Measurements from ENCODE around the gene ZBTB25. TPM values are rescaled to one million over a fixed set of nuclear protein-coding genes. Genes with fewer than 3 reads are reported as not detected.

The ZBTB25 gene
- polyA plus RNA-seq, 1 donor (not counting 4 experiments of a cell fraction or from before 2014, with no cell fraction given) = 6.8 TPM

- DNase-seq (ENCODE audit: low read depth, low spot score) = no peak
Observed at GRCh38 chr14:64502456-64502855, 1.2 kb downstream of the ZBTB25 start.

GRCh38 chr14:64501411-64502171 lies 2.0 kb downstream of the ZBTB25 start:
- H3K4me2 ChIP-seq (ENCODE audit: control insufficient read depth, extremely low read depth, insufficient read depth, low read depth, low read length) = peak overlapping the region; percentile 83
- FAIRE-seq = peak; percentile 17
- H3K4me1 ChIP-seq (ENCODE audit: control insufficient read depth, extremely low read depth, insufficient read depth, low read length) = peaks cover 24% of the 10 kb centered on the region
- no peaks in the 10 kb centered on the region for H4K20me1 ChIP-seq (ENCODE audit: control insufficient read depth, extremely low read depth, insufficient read depth, low read length)
- no peak for DNase-seq (ENCODE audit: low read depth, low spot score)
- peaks cover 2 to 4% of the 10 kb centered on the region in 2 experiments for H3K36me3 ChIP-seq (ENCODE audit: control insufficient read depth in 2 of 2, extremely low read depth in 1 of 2, insufficient read depth in 2 of 2, low read length in 2 of 2)
- H3K27me3 ChIP-seq (ENCODE audit: control insufficient read depth, extremely low read depth, insufficient read depth, low read length) = no peaks in the 10 kb centered on the region
- H3K4me3 ChIP-seq (ENCODE audit: control insufficient read depth in 2 of 3, extremely low read depth in 1 of 3, insufficient read depth in 2 of 3, low read depth in 1 of 3, low read length in 3 of 3) = peak overlapping the region; percentile 66 to 88 (median 79)
- H3K27ac ChIP-seq (ENCODE audit: control insufficient read depth, insufficient read depth, low read length) = peak overlapping the region; percentile 97
- H2AFZ ChIP-seq (ENCODE audit: control insufficient read depth, low read length) = peak overlapping the region; percentile 69
- dilution Hi-C loops (cut with MboI; ENCODE audit: extremely low pct_ligation_motif_present, low sequenced_read_pairs) = no loop called here
- no peak for TF ChIP-seq EZH2 (IDR thresholded peaks at IDR 0.05; ENCODE audit: low read length)
- TF ChIP-seq, protein P1, sequence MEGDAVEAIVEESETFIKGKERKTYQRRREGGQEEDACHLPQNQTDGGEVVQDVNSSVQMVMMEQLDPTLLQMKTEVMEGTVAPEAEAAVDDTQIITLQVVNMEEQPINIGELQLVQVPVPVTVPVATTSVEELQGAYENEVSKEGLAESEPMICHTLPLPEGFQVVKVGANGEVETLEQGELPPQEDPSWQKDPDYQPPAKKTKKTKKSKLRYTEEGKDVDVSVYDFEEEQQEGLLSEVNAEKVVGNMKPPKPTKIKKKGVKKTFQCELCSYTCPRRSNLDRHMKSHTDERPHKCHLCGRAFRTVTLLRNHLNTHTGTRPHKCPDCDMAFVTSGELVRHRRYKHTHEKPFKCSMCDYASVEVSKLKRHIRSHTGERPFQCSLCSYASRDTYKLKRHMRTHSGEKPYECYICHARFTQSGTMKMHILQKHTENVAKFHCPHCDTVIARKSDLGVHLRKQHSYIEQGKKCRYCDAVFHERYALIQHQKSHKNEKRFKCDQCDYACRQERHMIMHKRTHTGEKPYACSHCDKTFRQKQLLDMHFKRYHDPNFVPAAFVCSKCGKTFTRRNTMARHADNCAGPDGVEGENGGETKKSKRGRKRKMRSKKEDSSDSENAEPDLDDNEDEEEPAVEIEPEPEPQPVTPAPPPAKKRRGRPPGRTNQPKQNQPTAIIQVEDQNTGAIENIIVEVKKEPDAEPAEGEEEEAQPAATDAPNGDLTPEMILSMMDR (optimal IDR thresholded peaks at IDR 0.05 in 1 of 3, IDR thresholded peaks at IDR 0.05 in 1 of 3, conservative IDR thresholded peaks at IDR 0.05 in 1 of 3; ENCODE audit: extremely low read depth in 1 of 3, insufficient read depth in 2 of 3, low read length in 3 of 3) = no peak
- H3K9ac ChIP-seq (ENCODE audit: control insufficient read depth, extremely low read depth, insufficient read depth, low read length) = peak overlapping the region; percentile 97
- H3K9me1 ChIP-seq (ENCODE audit: control insufficient read depth, extremely low read depth, insufficient read depth, low read length) = no peaks in the 10 kb centered on the region
- peaks cover 32% of the 10 kb centered on the region for H3K79me2 ChIP-seq (ENCODE audit: control insufficient read depth, insufficient read depth, low read length)
- no peaks in the 10 kb centered on the region for H3K9me3 ChIP-seq (ENCODE audit: control insufficient read depth, low read depth, low read length)

More at GRCh38 chr14:64502456-64502855, 1.2 kb downstream of the ZBTB25 start:
- dilution Hi-C loops (cut with MboI; ENCODE audit: extremely low pct_ligation_motif_present, low sequenced_read_pairs) = no loop called here
- no peak for FAIRE-seq
- H3K27ac ChIP-seq (ENCODE audit: control insufficient read depth, insufficient read depth, low read length) = peak overlapping the region; percentile 97
- H2AFZ ChIP-seq (ENCODE audit: control insufficient read depth, low read length) = no peak overlapping the region
- no peak for TF ChIP-seq EZH2 (IDR thresholded peaks at IDR 0.05; ENCODE audit: low read length)
- TF ChIP-seq, protein P1 (optimal IDR thresholded peaks at IDR 0.05 in 1 of 3, IDR thresholded peaks at IDR 0.05 in 1 of 3, conservative IDR thresholded peaks at IDR 0.05 in 1 of 3; ENCODE audit: extremely low read depth in 1 of 3, insufficient read depth in 2 of 3, low read length in 3 of 3) = no peak
- peaks cover 41% of the 10 kb centered on the region for H3K79me2 ChIP-seq (ENCODE audit: control insufficient read depth, insufficient read depth, low read length)
- peaks cover 2 to 4% of the 10 kb centered on the region in 2 experiments for H3K36me3 ChIP-seq (ENCODE audit: control insufficient read depth in 2 of 2, extremely low read depth in 1 of 2, insufficient read depth in 2 of 2, low read length in 2 of 2)
- H3K4me2 ChIP-seq (ENCODE audit: control insufficient read depth, extremely low read depth, insufficient read depth, low read depth, low read length) = peak overlapping the region; percentile 83
- H3K9me3 ChIP-seq (ENCODE audit: control insufficient read depth, low read depth, low read length) = no peaks in the 10 kb centered on the region
- peak overlapping the region; percentile 97 for H3K9ac ChIP-seq (ENCODE audit: control insufficient read depth, extremely low read depth, insufficient read depth, low read length)
- no peaks in the 10 kb centered on the region for H4K20me1 ChIP-seq (ENCODE audit: control insufficient read depth, extremely low read depth, insufficient read depth, low read length)
- H3K27me3 ChIP-seq (ENCODE audit: control insufficient read depth, extremely low read depth, insufficient read depth, low read length) = no peaks in the 10 kb centered on the region
- peaks cover 33% of the 10 kb centered on the region for H3K4me1 ChIP-seq (ENCODE audit: control insufficient read depth, extremely low read depth, insufficient read depth, low read length)
- no peaks in the 10 kb centered on the region for H3K9me1 ChIP-seq (ENCODE audit: control insufficient read depth, extremely low read depth, insufficient read depth, low read length)
- H3K4me3 ChIP-seq (ENCODE audit: control insufficient read depth in 2 of 3, extremely low read depth in 1 of 3, insufficient read depth in 2 of 3, low read depth in 1 of 3, low read length in 3 of 3) = peak overlapping the region; percentile 66 to 88 (median 79)
